Measurements from ENCODE around the gene FAM180B.
"Not testable (repeated sequence)": the region's sequence is repeated elsewhere in the genome, so short reads cannot be mapped to it uniquely, and the experiment has no call there.

Gene FAM180B

GRCh38 chr11:47631473-47631872 lies 45.0 kb downstream of the FAM180B start:
- TF ChIP-seq POLR2A (IDR thresholded peaks at IDR 0.05; ENCODE audit: extremely low read depth, insufficient read length), result no peak
- TF ChIP-seq, protein P1, sequence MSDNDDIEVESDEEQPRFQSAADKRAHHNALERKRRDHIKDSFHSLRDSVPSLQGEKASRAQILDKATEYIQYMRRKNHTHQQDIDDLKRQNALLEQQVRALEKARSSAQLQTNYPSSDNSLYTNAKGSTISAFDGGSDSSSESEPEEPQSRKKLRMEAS (IDR thresholded peaks at IDR 0.05; ENCODE audit: low read depth, low read length), result no peak
- no peak for TF ChIP-seq MYC (IDR thresholded peaks at IDR 0.05; ENCODE audit: low read depth, low read length)
- TF ChIP-seq, protein P2, sequence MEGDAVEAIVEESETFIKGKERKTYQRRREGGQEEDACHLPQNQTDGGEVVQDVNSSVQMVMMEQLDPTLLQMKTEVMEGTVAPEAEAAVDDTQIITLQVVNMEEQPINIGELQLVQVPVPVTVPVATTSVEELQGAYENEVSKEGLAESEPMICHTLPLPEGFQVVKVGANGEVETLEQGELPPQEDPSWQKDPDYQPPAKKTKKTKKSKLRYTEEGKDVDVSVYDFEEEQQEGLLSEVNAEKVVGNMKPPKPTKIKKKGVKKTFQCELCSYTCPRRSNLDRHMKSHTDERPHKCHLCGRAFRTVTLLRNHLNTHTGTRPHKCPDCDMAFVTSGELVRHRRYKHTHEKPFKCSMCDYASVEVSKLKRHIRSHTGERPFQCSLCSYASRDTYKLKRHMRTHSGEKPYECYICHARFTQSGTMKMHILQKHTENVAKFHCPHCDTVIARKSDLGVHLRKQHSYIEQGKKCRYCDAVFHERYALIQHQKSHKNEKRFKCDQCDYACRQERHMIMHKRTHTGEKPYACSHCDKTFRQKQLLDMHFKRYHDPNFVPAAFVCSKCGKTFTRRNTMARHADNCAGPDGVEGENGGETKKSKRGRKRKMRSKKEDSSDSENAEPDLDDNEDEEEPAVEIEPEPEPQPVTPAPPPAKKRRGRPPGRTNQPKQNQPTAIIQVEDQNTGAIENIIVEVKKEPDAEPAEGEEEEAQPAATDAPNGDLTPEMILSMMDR (IDR thresholded peaks at IDR 0.05; ENCODE audit: low read depth, low read length), result no peak
- no peak for DNase-seq (ENCODE audit: low read depth)
- no peak overlapping the region for H3K4me3 ChIP-seq (ENCODE audit: low read depth, low read length)

DNA sequence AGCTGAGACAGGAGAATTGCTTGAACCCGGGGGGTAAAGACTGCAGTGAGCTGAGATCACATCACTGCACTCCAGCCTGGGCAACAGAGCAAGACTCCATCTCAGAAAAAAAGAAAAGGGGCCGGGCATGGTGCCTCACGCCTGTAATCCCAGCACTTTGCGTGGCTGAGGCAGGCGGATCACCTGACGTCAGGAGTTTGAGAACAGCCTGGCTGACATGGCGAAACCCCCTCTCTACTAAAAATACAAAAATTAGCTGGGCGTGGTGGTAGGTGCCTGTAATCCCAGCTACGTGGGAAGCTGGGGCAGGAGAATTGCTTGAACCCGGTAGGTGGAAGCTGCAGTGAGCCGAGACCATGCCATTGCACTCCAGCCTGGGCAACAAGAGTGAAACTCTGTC lies 49.9 kb downstream of the FAM180B start:
- not testable (repeated sequence) for DNase-seq (ENCODE audit: low read depth); H3K4me3 ChIP-seq (ENCODE audit: low read depth, low read length)
